DMS79 treated with DMSO at 0.1 percent for 48 hours (cell line): ENCODE results near the gene FAM221B.

ENCODE experiments used
- DNase-seq: peaks from one replicate; lab custom pipeline; 2025; lab: John Stamatoyannopoulos, UW

Gene FAM221B, protein sequence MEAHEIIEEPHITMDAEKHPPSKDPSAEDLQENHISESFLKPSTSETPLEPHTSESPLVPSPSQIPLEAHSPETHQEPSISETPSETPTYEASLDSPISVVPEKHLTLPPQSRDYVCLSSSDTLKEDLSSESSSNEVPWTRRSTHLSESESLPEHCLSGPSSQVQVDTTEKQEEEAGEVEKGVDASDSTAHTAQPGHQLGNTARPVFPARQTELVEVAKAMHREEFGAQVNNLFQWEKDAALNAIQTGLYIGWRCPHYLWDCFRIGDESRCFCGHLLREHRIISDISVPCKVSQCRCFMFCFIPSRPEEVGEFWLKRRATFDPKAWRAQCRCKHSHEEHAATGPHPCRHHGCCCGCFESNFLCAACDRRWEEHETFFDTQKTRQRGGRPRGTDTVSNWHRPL

DNA sequence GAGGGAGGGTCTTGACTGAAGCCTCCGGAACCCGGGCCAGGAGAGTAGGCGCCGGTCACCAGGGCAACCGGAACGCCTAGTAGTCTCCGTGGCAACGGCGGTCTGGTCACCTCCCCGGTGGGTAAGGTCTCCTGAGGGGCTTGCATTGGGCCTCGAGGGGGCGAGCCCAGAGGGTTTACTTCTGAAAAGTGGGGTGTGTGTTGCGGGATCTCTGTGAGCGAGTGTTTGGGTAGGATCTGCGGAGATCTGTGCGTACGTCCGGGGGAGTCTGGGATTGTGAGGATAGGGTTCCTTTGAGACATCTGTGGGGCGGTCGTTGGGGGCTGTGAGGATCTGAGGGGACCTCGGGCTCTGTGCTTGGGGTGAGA is at the start of gene FAM221B:
Gene FAM221B (minus strand): TSS at position 17 of the 368 bp plus-strand sequence. CDS start 2,571 bp downstream, outside the sequence.
- DNase-seq = peak; percentile 45

DNA sequence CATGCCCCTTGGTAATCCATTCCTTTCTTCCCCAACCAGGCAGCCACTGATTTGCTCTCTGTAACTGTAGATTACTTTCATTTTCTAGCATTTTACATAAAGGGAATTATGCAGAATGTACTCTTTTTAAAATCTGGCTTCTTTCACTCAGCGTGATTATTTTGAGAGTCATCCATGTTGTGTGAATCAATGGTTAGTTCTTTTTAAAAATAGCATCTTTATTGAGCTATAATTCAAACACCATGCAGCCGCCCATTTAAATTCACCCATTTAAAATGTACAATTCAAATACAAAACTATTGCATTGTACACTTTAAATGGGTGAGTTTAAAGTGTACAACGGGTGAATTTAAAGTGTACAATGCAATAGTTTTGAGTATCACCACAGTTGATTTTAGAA is 44.0 kb upstream of the FAM221B start:
- no peak for DNase-seq

DNA sequence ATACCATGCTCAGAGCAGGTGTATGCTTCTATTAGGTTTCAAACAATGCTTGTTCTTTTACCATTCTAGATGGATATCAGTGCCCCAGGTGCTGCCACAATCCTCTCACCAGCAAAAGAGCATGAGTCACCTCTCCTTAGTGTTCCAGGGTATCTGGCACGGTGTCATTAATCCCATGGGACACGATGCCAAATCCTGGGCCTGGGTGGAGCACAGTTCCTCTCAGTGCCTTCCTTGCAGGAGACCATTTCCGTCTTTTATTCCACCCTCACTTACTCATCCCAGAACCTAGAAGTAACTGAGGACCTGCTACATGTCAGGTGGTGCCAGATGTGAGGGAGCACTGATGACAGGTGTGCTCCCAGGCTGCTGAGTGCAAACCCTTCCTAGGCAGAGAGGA is 43.0 kb upstream of the FAM221B start:
- peak; percentile 21 for DNase-seq

DNA sequence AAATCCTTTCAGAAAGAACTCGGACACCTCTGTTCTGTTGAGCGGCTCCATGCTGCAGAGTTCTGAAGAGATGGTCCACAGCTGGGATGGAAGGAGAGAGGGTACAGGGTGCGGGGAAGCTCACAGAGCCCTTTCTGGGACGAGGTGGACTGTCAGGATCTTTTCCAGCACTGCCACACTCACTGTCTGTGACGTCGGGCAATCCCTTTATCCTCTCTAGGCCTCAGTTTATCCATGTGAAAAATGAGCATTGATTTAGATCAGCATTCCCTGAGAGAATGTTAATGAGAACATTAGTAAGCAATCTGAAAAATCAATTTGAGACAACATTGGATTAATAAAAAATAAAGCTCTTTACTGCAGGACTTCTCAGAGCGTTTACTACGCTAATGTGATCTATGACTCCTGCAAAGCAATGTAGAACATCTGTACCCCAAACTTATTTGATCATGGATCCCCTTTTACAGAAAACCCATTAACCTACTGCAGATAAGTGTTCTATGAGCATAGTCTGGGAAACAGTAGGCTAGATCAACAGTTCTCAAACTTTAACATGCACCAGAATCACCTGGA is 41.9 kb upstream of the FAM221B start, which contains the start of gene OR13J1:
Gene OR13J1 (minus strand): TSS at position 51 of the 573 bp plus-strand sequence. CDS start 0 bp downstream, at position 51.
- DNase-seq = no peak

DNA sequence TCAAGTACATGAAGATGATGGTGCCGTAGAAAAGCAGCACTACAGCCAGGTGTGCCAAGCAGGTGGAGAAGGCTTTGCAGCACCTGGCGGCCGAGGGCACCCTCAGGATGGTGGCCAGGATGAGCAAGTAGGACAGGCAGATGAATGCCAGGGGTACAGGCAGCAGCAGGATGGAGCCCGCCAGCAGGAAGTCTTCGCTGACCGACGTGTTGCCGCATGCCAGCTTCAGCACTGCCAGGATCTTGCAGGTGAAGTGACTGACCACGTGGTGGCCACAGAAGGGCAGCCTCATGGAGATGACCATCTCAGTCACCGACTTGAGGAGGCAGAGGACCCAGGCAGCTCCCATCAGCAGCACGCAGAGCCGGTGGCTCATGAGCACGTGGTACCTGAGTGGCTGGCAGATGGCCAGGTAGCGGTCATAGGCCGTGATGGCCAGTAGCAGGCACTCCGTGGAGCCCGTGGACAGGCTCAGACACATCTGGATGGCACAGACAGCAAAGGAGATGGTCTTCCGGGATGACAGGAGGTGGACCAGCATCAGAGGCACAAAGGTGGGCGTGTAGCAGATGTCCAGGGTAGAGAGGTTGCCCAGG is 41.2 kb upstream of the FAM221B start:
- DNase-seq = no peak

DNA sequence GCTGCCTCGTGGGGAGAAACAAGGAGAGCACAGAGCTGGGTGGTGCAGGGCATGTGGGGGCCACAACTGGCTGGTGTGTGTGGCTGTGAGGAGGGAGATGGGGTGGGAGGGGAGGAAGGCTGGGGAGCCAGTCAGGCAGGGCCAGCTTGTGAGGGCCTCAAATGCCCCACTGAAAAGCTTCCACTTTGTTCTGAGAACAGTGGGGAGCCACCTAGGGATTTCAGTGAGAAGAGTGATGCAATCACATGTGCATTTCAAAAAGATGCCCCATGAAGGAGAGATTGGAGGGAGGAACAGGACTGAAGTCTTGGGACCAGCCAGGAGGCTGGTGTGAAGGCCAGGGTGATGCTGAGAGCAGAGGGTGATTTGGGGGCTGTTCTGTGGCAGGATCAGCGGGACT is 40.4 kb upstream of the FAM221B start:
- no peak for DNase-seq

DNA sequence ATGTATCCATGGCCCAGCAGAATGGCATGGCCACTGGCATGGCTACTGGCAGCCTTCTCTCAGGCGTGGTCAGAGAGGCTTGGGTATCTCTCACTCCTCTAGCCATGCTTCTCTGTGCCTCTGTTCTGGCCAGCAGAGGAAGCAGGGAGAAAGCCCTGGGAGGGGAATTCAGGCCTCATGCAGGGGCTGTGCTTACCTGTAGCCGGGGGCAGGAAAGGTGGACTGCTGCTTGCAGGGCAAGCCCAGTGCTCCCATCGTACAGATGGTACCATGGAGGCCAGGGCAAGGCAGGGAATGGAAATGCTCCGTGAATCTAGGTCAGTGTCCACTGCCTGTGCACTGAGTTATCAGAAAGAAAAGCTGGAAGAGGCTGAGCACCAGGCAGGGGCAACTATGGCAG is 39.0 kb upstream of the FAM221B start:
- no peak for DNase-seq

DNA sequence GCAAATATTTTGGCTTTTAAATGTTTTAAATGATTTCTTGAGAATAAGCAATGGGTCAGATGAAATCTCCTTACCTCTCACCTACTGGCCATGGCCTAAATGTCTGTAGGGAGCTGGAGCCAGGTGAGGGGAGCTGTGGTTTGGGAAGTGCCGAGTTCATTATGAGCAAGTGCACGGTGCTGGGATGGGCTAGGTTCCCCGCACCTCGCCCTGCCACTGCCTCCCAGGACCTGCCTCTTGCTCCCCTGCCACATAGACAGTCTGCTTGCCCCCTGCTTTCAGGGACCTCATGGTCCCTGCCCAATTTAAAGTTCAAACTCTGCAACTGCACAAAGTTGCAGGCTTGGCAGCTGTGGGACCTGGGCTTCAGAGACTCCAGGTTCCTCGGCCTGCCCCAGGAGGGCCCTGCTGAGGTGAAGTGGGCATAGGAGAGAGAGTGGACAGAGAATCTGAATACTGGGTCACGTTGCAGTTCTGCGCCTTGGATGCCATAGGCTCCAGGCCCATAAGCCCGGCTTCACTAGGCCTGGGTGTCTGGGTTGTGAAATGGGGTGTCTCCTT is 36.2 kb upstream of the FAM221B start:
- no peak for DNase-seq

DNA sequence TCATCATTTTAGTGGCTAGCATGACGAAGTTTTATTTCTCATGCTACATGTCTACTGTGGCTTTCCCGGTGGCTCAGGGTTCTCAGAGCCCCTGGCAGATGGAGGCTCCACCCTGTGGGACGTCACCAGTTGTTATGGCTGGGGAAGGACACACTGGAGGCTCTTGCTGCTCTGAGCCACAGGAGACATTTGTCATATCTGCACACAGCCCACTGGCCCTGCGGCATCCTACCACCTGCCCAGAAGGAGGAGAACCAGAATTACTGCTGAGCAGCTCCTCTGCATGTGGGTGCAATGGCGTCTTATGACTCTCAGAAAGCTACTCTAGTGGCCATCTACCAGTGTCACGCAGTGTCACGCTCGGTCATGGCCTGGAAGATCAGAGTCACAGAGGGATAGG is 35.1 kb upstream of the FAM221B start:
- DNase-seq = no peak

DNA sequence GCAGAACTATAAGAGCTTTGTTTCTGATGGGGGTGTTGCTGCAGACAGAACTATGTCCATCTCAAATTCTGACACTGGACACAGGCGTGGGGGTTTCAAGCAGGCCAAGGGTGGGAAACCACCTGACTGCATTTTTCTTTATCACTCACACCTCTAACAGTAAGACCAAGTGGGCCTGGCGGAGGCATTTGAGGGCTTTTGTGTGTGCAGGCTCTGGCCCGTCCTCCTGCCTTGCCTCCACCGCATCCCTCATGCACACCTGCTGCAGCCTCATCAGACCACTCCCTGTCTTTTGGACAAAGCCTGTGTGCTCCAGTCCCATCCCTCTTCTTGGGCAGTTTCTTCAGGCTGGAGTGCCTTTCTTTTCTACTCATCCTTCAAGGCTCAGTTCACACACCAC is 33.8 kb upstream of the FAM221B start:
- DNase-seq = no peak

DNA sequence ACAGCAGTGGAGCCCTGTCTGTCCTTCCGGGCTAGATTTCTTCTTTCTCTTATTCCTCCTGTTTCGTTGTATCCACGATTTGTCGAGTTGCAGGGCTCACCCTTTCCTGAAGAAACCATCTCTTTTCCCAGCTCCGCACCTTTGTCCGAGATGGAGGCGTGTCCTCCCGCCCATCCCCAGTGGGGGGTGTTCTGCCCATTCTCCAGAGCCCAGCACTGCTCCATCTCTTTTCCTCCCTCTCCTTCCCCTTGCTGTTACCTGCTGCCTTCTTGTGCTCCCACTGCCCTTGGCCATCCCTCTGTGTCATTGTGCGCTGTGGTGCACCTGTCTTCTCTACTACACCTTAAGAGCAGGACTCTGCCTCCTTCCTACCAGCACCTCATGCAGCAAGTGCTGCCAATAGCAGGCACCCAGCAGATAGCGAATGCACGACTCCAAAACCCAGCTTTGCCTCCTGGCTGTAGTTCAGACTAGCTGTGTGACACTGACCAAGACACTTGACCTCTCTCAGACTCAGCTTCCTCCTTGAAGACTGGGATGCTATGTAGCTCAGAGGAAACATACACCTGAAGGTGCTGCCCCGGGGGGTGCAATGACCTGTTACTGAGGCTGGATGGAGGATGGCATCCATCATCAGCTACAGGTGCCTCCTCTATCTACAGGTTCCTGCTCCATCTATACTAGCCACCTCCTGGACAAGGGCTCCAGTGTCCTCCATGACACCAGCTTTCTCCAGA is 32.8 kb upstream of the FAM221B start:
- no peak for DNase-seq

DNA sequence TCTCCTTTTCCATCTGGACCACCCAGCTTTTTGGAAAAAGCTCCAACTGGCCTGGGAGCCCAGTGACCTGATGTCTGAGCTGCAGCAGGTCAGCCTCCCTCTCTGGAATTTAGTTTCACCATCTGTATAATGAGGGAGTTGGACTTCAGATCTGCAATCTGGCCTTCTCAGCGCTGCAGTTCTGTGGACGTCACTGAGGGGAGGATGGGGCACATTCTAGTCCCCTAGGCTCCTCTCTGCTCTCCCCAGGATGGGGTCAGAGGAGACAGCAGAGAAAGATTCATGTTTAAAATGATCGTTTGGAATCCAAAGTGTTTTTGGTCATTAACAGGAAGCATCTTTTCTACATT is 31.4 kb upstream of the FAM221B start:
- no peak for DNase-seq

DNA sequence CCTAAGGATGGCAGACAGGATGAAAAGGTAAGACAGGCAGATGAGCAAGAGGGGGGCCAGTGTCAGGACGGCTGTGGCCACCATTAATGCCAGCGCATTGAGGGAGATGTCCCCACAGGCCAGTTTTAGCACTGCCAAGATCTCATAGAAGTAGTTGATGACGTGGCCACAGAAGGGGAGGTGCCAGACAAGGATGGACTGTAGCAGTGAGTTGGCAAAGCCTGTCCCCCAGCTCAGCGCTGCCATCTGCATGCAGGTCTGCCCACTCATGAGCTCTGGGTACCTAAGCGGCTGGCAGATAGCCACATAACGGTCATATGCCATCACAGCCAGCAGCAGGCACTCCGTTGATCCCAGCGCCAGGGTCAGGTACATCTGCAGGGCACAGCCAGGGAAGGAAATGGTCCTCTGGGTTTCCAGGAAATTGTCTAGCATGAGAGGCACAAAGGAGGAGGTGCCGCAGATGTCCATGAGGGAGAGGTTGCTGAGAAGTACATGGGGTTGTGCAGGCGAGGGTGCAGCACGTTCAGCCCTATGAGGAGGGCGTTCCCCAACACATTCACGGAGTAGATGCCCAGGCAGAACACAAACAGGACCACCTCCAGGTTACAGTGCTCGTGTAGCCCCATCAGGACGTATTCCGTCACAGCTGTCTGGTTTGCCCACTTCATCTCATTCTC is 30.9 kb upstream of the FAM221B start:
- no peak for DNase-seq

DNA sequence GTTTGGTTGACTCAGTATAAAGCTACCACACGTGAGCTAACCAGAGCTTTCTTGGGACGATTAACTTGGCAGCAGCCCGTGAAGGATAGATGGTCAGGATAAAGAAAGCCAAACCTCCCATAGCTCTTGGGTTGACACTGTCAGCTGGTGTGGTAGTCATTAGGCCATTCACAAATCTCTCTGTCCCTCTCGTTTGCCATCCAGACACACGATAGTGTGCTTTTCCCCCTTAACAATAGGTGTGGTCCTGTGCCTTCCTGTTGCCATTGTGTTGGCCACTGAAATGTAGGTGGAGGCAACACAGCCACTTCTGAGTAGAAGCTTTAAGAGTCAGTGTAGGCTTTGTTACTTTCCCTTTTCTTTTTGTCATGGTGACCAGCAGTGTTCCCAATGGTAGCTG is 29.9 kb upstream of the FAM221B start:
- DNase-seq = no peak

DNA sequence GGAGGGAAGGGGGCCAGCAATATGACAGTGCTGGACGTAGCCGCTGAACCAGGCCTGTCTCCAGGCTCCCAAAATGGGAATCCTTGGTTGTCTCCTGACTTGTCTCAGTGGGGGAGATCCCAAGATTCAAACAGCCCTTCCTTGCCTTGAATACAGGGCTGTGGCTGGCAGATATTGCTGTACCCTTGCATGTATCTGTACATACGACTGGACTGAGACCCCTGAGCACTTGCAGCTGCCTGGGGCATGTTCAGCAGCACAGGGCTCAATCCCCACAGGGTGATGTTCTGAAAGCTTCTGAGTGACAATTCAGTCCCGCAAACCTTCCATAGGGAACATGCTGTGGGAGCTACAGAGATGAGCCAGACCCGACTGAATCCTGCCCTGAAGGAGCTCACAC is 28.4 kb upstream of the FAM221B start:
- no peak for DNase-seq

DNA sequence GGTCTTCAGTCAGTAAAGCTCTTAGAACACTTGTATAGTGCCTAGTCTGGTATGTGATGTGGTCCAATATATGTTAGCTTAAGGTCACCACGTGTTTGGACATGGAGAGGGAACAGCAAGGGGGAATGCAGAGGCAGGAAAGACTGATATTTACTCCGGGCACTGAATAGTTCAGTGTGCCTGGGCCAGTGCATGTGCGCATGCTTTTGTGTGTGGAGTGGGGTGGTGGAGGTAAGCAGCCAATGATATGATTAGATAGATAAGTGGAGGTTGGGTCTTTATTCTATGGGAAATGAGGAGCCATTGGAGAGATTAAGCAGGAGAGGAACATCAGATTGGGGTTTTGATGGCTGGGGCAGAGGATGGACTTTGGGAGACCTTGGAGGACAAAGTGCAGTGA is 27.7 kb upstream of the FAM221B start:
- no peak for DNase-seq

DNA sequence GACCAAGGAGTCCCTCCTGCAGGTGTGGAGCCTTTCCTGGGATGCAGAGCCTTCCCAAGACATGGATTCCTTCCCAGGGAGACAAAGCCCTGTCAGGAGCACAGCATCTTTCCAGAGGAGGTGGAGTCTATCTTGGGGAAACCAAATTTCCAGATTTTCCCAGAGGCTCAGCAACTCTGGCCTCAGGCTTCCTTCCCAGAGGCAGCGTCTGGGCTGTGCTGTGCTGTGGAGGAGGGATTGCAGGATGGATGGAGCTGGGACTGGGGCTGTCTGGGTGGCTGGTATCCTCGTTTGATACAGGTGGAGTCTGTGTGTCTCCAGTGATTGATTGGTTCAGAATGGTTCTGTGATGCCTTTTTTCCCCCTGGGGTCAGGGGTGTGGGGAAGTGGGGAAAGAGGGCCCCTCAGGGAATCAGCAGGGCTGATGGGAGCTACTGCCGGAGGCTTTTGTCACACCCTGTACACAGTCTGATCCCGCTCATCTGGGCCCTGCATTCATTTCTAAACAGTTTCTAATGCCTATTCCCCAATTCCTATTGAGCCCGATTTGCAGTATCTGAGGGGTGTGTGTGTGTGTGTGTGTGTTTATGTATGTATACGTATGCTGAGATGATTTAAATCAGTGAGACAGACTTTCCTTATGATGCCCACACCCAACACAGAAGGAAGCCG is 25.7 kb upstream of the FAM221B start:
- no peak for DNase-seq

DNA sequence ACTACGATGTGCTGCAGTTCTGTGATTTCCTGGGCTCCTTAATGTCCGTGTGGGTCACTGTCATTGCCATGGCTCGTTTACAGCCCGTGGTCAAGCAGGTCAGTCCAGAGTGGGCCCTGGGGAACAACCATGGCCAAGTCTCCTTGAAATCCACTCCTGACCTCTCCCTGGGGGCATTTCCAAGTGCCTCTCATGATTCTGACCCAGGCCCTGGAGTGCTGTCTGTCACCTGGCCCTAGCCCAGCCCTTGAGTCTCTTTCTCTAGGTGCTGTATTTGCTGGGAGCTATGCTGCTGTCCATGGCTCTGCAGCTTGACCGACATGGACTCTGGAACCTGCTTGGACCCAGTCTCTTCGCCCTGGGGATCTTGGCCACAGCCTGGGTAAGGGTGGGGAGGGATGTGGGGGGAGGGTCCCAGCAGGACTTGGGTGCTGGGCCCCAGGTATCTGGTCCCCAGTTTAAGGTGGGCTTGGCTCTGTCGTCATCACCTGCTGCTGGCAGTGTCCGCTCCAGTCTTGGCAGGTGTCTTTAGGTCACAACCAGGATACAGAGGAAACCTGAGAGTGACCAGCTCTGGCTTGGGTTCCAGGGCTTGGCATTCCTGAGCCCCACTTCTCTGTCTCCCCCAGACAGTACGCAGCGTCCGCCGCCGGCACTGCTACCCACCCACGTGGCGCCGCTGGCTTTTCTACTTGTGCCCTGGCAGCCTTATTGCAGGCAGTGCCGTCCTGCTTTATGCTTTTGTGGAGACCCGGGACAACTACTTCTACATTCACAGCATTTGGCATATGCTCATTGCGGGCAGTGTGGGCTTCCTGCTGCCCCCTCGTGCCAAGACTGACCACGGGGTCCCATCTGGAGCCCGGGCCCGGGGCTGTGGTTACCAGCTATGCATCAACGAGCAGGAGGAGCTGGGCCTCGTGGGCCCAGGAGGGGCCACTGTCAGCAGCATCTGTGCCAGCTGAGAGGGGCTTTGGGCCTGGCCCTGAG is 24.6 kb upstream of the FAM221B start:
- no peak for DNase-seq

DNA sequence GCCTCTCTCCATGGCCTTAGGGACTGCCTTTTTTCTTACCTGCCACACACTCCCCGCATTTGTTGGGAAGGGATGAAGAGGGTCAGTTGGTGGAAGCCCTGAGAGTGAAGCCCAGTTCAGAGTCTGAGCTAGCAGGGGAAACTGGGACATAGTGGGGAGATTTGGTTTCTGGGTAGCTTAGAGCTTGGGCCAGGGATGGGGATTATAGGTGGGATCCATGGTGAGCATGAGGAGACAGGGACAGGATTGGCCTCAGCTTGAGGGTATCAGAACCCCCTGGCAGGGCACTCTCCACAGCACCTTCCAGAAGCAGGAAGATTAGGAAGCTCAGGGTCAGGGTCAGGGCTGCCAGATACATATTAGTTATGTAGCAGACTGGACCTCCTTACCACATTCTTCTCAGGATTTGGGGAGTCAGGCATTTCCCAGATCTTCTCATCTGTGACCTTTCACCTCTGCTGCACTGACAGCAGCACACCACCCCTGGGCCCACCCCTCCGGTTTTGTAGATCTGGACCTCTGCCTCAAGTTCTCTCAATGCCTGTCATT is 23.8 kb upstream of the FAM221B start:
- DNase-seq = no peak
